Breast epithelium (tissue), 4 donors: ENCODE results near the gene NSMCE3. TPM values are rescaled to one million over a fixed set of nuclear protein-coding genes. Genes with fewer than 3 reads are reported as not detected.

Source experiments
- DNase-seq, 2 donors: peaks; one replicate each; pipeline ENCODE4 v3.0.0-alpha.2; 2019; ENCODE audit warnings: low spot score in 2 of 2
- H3K27ac ChIP-seq, 2 donors: fragments of 200-600 bp; sonication (generic) in 1 of 2; one replicate each; pipeline ENCODE4 v1.5.1; 2016 to 2019; ENCODE audit warnings: mild to moderate bottlenecking in 1 of 2
- H3K27me3 ChIP-seq, 2 donors: fragments of 200-600 bp; sonication (generic) in 1 of 2; one replicate each; pipeline versions ENCODE4 v1.5.1 to v1.6.0; 2017 to 2019; ENCODE audit warnings: control low read depth in 1 of 2, mild to moderate bottlenecking in 1 of 2
- H3K36me3 ChIP-seq: fragments of 200-600 bp; one replicate; pipeline ENCODE4 v1.5.1; 2019
- H3K4me1 ChIP-seq, 2 donors: fragments of 200-600 bp; sonication (generic); one replicate each; pipeline ENCODE4 v1.5.1; 2016 to 2019; ENCODE audit warnings: control low read depth in 1 of 2
- H3K4me3 ChIP-seq, 3 donors: fragments of 200-600 bp; sonication (generic); 1 replicate in 2 of 3; 2 replicates in 1 of 3; pipeline ENCODE4 v1.5.1; 2016 to 2019; ENCODE audit warnings: mild to moderate bottlenecking in 3 of 3, moderate library complexity in 2 of 3
- H3K9me3 ChIP-seq, 2 donors: fragments of 200-600 bp; sonication (generic) in 1 of 2; one replicate each; pipeline ENCODE4 v1.5.1; 2016 to 2019; ENCODE audit warnings: control low read depth in 1 of 2
- POLR2A ChIP-seq: fragments of 450-650 bp; IDR thresholded peaks from one replicate; pipeline ENCODE4 v1.6.1; 2016; ENCODE audit warnings: antibody characterized with exemption, mild to moderate bottlenecking, moderate library complexity
- POLR2AphosphoS5 ChIP-seq, 3 donors: sonication (generic); formaldehyde crosslinking; IDR thresholded peaks; one replicate each; pipeline ENCODE4 v1.6.1; 2017; ENCODE audit warnings: antibody characterized with exemption in 3 of 3
- intact Hi-C: fragments of 100-400 bp; cut with DNase I; formaldehyde crosslinking; loops from one replicate; pipeline ENCODE4 v1.15.1; 2023; ENCODE audit warnings: low total_unique reads
- total RNA-seq, 3 donors: library from RNA; depleted of rRNA; stranded (reverse); fragments of >200 nt; gene quantifications; one replicate each; pipeline ENCODE4 v1.1.0, GENCODE V29; 2016
- TF ChIP-seq, protein P1 (sequence below), 3 donors: fragments of 450-650 bp; IDR thresholded peaks; one replicate each; pipeline ENCODE4 v1.5.1; 2016 to 2017; ENCODE audit warnings: antibody characterized with exemption in 3 of 3, mild to moderate bottlenecking in 3 of 3, moderate library complexity in 3 of 3

NSMCE3 gene
- total RNA-seq, 3 donors from 2014 or later = 7.0 to 11.1 (median 8.2) TPM

DNA sequence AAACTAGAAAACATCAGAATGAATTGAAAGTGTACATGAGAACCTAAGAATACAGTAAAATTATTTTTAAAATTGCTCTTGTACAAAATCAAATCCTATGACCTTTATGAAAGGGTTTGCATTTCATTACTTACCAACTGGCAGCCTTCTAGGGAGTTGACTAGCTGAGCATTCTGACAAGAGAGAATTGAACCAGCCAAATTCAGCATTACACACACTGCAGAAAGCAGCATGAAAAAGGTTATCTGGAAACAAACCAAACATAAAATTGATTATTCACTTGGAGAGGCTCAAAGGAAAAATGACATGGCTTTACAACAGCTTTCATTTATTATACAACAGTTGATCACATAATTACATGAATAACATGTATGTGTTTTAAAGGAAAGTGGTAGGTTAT, 17.4 kb downstream of the NSMCE3 start:
- Histone ChIP-seq H3K27me3 (no peaks in the 10 kb centered on the region), H3K27ac (no peak overlapping the region), H3K9me3 (peaks cover 0 to 4% of the 10 kb centered on the region in 2 donors), H3K4me3 (no peak overlapping the region), H3K4me1 (no peaks in the 10 kb centered on the region), H3K36me3 (no peaks in the 10 kb centered on the region)
- no peak for DNase-seq
- TF ChIP-seq POLR2A (no peak), POLR2AphosphoS5 (IDR thresholded peaks at IDR 0.05) (no peak)
- TF ChIP-seq, protein P1, sequence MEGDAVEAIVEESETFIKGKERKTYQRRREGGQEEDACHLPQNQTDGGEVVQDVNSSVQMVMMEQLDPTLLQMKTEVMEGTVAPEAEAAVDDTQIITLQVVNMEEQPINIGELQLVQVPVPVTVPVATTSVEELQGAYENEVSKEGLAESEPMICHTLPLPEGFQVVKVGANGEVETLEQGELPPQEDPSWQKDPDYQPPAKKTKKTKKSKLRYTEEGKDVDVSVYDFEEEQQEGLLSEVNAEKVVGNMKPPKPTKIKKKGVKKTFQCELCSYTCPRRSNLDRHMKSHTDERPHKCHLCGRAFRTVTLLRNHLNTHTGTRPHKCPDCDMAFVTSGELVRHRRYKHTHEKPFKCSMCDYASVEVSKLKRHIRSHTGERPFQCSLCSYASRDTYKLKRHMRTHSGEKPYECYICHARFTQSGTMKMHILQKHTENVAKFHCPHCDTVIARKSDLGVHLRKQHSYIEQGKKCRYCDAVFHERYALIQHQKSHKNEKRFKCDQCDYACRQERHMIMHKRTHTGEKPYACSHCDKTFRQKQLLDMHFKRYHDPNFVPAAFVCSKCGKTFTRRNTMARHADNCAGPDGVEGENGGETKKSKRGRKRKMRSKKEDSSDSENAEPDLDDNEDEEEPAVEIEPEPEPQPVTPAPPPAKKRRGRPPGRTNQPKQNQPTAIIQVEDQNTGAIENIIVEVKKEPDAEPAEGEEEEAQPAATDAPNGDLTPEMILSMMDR (IDR thresholded peaks at IDR 0.05) = no peak
- intact Hi-C loops = no loop called here

DNA sequence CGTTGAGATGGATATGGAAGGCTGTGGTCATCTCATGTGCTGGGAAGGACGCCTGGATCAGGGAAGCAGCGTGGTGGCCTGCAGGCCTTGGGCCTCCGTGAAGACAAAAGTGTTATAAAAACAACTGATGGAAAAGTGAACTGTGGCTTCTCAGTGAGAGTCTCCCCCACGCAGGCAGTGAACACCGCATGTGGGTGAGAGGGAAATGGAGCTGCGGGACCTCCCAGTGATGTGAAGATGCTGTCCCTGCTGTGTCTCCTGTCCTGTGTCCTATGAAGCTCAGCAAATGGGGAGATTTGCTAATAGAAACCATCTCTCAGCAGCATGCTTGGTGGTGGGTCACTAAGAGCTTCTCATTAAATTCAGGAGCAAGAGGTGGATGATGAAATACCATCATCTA, 25.1 kb downstream of the NSMCE3 start:
- Histone ChIP-seq H3K4me3 (no peak overlapping the region), H3K27ac (no peak overlapping the region), H3K36me3 (no peaks in the 10 kb centered on the region), H3K9me3 (peaks cover 0 to 2% of the 10 kb centered on the region in 2 donors), H3K27me3 (no peaks in the 10 kb centered on the region), H3K4me1 (no peaks in the 10 kb centered on the region)
- intact Hi-C loops = no loop called here
- TF ChIP-seq, protein P1 (IDR thresholded peaks at IDR 0.05) = no peak
- TF ChIP-seq POLR2AphosphoS5 (IDR thresholded peaks at IDR 0.05) (no peak), POLR2A (no peak)
- no peak for DNase-seq

DNA sequence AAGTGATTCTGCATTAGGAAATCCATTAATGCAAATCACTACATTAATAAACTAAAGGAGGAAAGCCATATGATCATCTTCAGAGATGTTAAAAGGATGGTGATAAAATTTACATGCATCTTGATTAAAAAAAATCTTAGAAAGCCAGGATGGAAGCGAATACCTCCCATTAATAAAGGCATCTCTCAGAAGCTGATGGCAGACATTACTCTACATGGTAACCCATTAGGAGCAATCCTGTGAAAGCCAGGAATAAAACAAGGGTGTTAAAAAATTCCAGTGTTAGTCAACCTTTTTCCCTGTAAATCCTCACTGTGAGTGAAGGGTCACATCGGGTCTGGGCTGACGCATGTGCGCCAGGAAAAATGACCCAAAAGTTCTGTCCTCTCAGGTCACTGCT, 25.5 kb downstream of the NSMCE3 start:
- intact Hi-C loops = no loop called here
- Histone ChIP-seq H3K27me3 (no peaks in the 10 kb centered on the region), H3K9me3 (no peaks in the 10 kb centered on the region), H3K27ac (no peak overlapping the region), H3K4me1 (no peaks in the 10 kb centered on the region), H3K4me3 (no peak overlapping the region), H3K36me3 (no peaks in the 10 kb centered on the region)
- TF ChIP-seq POLR2A (no peak), POLR2AphosphoS5 (IDR thresholded peaks at IDR 0.05) (no peak)
- TF ChIP-seq, protein P1 (IDR thresholded peaks at IDR 0.05) = no peak
- no peak for DNase-seq

DNA sequence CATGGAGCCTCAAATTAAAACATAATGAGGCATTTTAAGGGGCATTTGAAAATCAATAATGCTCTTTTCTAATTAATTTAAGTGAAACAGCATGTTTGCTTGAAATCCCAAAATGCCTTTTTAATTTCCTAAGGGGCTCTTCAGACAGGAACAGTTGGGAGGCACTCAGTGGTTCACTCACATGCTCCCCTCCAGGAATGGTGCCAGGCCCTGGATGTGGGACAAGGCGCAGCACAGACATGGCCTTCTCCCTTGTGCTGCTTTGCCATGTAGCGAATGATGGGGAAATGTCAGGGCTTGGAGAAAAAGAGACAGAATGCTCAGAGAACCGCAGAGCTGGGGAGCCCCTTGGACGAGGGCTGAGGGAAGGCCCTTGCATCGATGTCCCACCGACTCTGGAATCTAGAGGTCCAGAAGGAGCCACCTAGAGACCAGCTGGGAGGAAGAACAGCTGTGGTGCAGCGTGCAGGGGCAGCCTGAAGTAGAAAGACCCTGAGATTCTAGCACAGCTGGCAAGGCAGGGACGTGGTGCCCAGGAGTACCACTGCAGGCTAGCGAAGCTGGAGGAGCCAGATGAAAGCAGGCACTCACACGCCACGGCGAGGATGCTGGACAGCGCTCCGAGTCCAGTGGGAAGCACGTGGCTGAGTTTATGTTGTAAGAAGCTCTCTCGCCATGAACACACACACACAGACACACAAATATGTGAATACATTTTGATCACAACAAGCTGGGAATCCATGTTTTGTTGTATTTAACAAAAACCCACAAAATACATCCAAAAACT, 27.0 kb downstream of the NSMCE3 start:
- no peak for DNase-seq
- H3K4me1 ChIP-seq = no peaks in the 10 kb centered on the region
- H3K9me3 ChIP-seq = no peaks in the 10 kb centered on the region
- H3K27ac ChIP-seq = no peak overlapping the region
- no peak overlapping the region for H3K4me3 ChIP-seq
- H3K27me3 ChIP-seq = no peaks in the 10 kb centered on the region
- no peaks in the 10 kb centered on the region for H3K36me3 ChIP-seq
- intact Hi-C loops = no loop called here
- TF ChIP-seq POLR2A = no peak
- TF ChIP-seq POLR2AphosphoS5 (IDR thresholded peaks at IDR 0.05) = no peak
- TF ChIP-seq, protein P1 (IDR thresholded peaks at IDR 0.05) = no peak

GRCh38 chr15:29241207-29241606, 28.4 kb downstream of the NSMCE3 start:
- TF ChIP-seq, protein P1 (IDR thresholded peaks at IDR 0.05) = no peak
- no peak for TF ChIP-seq POLR2A
- TF ChIP-seq POLR2AphosphoS5 (IDR thresholded peaks at IDR 0.05) = no peak
- Histone ChIP-seq H3K36me3 (no peaks in the 10 kb centered on the region), H3K27me3 (no peaks in the 10 kb centered on the region), H3K4me3 (no peak overlapping the region), H3K4me1 (no peaks in the 10 kb centered on the region), H3K9me3 (no peaks in the 10 kb centered on the region), H3K27ac (no peak overlapping the region)
- intact Hi-C loops = no loop called here
- no peak for DNase-seq
